ENCODE results near the gene RASAL2.

The RASAL2 gene

GRCh38 chr1:178470411-178470960, 376.6 kb downstream of the RASAL2 start:
- no peak for DNase-seq

- no peak for DNase-seq
Measured at GRCh38 chr1:178472531-178472930, 378.6 kb downstream of the RASAL2 start.

GRCh38 chr1:178477373-178477772, 383.5 kb downstream of the RASAL2 start:
- no peak for DNase-seq

- no peak for DNase-seq
Measured at GRCh38 chr1:178477841-178478240, 383.9 kb downstream of the RASAL2 start.

- DNase-seq: no peak
Measured at GRCh38 chr1:178483251-178483957, 389.5 kb downstream of the RASAL2 start.

GRCh38 chr1:178484698-178485225, 390.9 kb downstream of the RASAL2 start:
- DNase-seq: no peak

- no peak for DNase-seq
Measured at GRCh38 chr1:178485541-178485981, 391.7 kb downstream of the RASAL2 start.

- no peak for DNase-seq
Measured at GRCh38 chr1:178486100-178487069, 392.5 kb downstream of the RASAL2 start.

- DNase-seq: no peak
Measured at GRCh38 chr1:178487070-178487615, 393.2 kb downstream of the RASAL2 start.

- DNase-seq: no peak
Measured at GRCh38 chr1:178488393-178488792, 394.5 kb downstream of the RASAL2 start.

GRCh38 chr1:178489399-178489798, 395.5 kb downstream of the RASAL2 start:
- DNase-seq: no peak

- DNase-seq: no peak
Measured at GRCh38 chr1:178490136-178490535, 396.2 kb downstream of the RASAL2 start.

GRCh38 chr1:178490967-178491366, 397.1 kb downstream of the RASAL2 start:
- DNase-seq: no peak

- no peak for DNase-seq
Measured at GRCh38 chr1:178491721-178492120, 397.8 kb downstream of the RASAL2 start.

GRCh38 chr1:178492341-178492740, 398.4 kb downstream of the RASAL2 start:
- DNase-seq: no peak

- no peak for DNase-seq
Measured at GRCh38 chr1:178493301-178493741, 399.4 kb downstream of the RASAL2 start.

- DNase-seq: no peak
Measured at GRCh38 chr1:178494569-178494971, 400.7 kb downstream of the RASAL2 start.

GRCh38 chr1:178495158-178495557, 401.3 kb downstream of the RASAL2 start:
- no peak for DNase-seq

GRCh38 chr1:178495741-178496409, 402.0 kb downstream of the RASAL2 start:
- DNase-seq: no peak

GRCh38 chr1:178496410-178497135, 402.7 kb downstream of the RASAL2 start, which contains the start of gene CLEC20A:
TSS of gene CLEC20A (minus strand) at chr1:178496964. CDS start at chr1:178496939, 25 bp downstream.
- DNase-seq: no peak

GRCh38 chr1:178497903-178498478, 404.1 kb downstream of the RASAL2 start:
- DNase-seq: no peak

All from DMS 273 treated with DMSO at 0.1 percent for 48 hours (cell line).